ENCODE results near the gene PAOX.

DNA sequence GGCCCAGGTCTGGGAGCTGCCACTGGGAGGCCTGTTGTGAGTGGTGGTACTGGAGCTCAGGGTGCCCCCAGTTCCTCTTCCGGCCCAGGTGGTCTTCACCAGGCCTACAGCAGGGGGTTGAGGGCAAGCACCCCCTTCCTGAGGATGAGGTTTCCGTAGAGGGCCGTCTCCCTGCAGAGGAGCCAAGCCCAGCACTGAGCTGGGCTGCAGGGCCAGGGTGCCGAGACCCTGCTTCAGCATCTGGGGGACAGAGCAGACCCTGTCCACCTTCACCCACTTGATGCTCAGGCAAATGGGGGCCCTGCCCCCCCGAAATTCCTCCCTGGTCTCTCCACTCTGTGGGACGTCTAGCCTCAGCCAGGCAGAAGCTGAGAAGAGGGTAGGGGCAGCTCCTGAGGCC is 23.8 kb upstream of the PAOX start:
- TF ChIP-seq POLR2A (IDR thresholded peaks at IDR 0.05; ENCODE audit: low read depth, low read length) (no peak), RCOR1 (IDR thresholded peaks at IDR 0.05; ENCODE audit: insufficient replicate concordance, low read length) (no peak), CEBPB (IDR thresholded peaks at IDR 0.05; ENCODE audit: low read depth, low read length) (no peak), RAD21 (IDR thresholded peaks at IDR 0.05; ENCODE audit: low read length) (no peak), CHD1 (IDR thresholded peaks at IDR 0.05; ENCODE audit: low read depth, low read length) (no peak), SMC3 (IDR thresholded peaks at IDR 0.05; ENCODE audit: low read depth, low read length) (no peak), MXI1 (IDR thresholded peaks at IDR 0.05; ENCODE audit: borderline replicate concordance, low read depth, low read length) (no peak), NFE2L2 (IDR thresholded peaks at IDR 0.05; ENCODE audit: low read depth, low read length) (no peak), BHLHE40 (IDR thresholded peaks at IDR 0.05; ENCODE audit: low read depth, low read length) (no peak)
- TF ChIP-seq, protein P1, sequence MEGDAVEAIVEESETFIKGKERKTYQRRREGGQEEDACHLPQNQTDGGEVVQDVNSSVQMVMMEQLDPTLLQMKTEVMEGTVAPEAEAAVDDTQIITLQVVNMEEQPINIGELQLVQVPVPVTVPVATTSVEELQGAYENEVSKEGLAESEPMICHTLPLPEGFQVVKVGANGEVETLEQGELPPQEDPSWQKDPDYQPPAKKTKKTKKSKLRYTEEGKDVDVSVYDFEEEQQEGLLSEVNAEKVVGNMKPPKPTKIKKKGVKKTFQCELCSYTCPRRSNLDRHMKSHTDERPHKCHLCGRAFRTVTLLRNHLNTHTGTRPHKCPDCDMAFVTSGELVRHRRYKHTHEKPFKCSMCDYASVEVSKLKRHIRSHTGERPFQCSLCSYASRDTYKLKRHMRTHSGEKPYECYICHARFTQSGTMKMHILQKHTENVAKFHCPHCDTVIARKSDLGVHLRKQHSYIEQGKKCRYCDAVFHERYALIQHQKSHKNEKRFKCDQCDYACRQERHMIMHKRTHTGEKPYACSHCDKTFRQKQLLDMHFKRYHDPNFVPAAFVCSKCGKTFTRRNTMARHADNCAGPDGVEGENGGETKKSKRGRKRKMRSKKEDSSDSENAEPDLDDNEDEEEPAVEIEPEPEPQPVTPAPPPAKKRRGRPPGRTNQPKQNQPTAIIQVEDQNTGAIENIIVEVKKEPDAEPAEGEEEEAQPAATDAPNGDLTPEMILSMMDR (conservative IDR thresholded peaks at IDR 0.05; ENCODE audit: low read depth, low read length), result no peak
- TF ChIP-seq, protein P2, sequence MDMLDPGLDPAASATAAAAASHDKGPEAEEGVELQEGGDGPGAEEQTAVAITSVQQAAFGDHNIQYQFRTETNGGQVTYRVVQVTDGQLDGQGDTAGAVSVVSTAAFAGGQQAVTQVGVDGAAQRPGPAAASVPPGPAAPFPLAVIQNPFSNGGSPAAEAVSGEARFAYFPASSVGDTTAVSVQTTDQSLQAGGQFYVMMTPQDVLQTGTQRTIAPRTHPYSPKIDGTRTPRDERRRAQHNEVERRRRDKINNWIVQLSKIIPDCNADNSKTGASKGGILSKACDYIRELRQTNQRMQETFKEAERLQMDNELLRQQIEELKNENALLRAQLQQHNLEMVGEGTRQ (IDR thresholded peaks at IDR 0.05; ENCODE audit: low read depth, low read length), result no peak
- TF ChIP-seq, protein P3, sequence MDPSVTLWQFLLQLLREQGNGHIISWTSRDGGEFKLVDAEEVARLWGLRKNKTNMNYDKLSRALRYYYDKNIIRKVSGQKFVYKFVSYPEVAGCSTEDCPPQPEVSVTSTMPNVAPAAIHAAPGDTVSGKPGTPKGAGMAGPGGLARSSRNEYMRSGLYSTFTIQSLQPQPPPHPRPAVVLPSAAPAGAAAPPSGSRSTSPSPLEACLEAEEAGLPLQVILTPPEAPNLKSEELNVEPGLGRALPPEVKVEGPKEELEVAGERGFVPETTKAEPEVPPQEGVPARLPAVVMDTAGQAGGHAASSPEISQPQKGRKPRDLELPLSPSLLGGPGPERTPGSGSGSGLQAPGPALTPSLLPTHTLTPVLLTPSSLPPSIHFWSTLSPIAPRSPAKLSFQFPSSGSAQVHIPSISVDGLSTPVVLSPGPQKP (IDR thresholded peaks at IDR 0.05; ENCODE audit: borderline replicate concordance, low read depth, low read length), result no peak
